ENCODE results near the gene IGFBP6. TPM values are rescaled to one million over a fixed set of nuclear protein-coding genes. Genes with fewer than 3 reads are reported as not detected.

IGFBP6 gene
- polyA plus RNA-seq, 1 donor from 2014 or later, result not detected

DNA sequence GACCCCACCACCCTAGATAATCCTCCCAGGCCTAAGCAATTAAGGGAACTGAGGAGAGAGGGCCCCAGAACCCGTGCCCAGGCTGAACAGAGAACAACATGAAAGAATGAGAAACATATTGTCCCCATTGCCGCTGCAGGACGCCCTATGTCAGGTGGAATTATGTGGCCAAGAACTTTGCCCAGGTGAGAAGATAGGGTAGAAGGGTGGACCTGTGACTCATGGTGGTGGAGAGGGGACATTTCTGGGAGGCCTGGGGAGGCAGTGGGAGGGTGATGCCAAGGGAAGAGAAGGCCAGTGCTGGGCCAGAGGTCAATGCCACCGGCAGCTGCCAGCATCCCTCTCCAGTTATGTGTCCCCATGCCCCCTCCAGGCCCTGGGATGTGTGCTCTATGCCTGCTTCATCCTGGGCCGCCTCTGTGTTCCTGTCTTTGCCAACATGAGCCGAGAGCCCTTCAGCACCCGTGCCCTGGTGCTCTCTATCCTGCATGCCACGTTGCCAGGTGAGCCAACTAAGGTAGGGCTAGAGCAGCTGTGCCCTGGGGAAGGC, 21.4 kb downstream of the IGFBP6 start:
- no peaks in the 10 kb centered on the region for H4K20me1 ChIP-seq (ENCODE audit: insufficient read depth)
- no peaks in the 10 kb centered on the region for H3K36me3 ChIP-seq (ENCODE audit: insufficient read depth, low read length)
- no peak overlapping the region for H3K27ac ChIP-seq (ENCODE audit: low read length)

DNA sequence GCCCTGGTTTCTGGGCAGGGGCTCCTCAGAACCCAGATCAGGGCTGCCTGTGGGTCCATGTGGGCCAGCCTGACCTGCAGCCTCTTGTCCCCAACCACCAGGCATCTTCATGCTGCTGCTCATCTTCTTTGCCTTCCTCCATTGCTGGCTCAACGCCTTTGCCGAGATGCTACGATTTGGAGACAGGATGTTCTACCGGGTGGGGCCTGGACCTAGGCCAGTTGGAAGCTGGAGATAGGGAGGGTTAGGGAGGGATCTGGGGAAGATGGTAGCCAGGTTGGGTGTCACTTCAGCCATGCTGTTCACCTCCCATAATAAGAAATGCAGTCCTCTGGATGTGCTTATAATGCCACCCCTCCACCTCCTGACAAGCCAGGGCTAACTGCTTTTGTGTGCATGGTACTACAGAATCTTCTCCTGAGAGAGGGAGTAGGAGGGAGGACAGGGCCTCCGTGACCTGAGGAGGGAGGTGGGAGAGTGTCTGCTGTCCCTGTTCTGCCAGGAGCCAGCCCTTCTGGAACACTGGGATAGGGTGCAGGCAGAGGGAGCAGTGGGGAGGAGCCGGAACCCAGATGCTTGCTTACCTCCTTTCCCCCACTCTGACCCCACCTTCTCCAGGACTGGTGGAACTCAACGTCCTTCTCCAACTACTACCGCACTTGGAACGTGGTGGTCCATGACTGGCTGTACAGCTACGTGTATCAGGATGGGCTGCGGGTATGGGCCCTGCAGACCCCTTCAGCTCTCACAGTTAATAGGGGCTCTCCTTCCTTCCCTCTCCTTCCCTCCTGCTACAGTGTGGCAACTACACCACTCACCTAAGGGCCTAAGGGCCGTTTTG, 23.4 kb downstream of the IGFBP6 start:
- Histone ChIP-seq H3K9ac (ENCODE audit: low read length) (no peak overlapping the region), H4K20me1 (ENCODE audit: insufficient read depth) (no peaks in the 10 kb centered on the region), H3K79me2 (replicated peaks; ENCODE audit: insufficient read depth, low read length) (no peaks in the 10 kb centered on the region), H3K36me3 (ENCODE audit: insufficient read depth, low read length) (no peaks in the 10 kb centered on the region), H3K27ac (ENCODE audit: low read length) (no peak overlapping the region), H3K4me3 (ENCODE audit: low read length) (no peak overlapping the region), H3K9me2 (ENCODE audit: insufficient read depth, low read length) (no peaks in the 10 kb centered on the region), H3K4me2 (ENCODE audit: low read length) (no peak overlapping the region), H3K9me3 (ENCODE audit: low read length) (no peaks in the 10 kb centered on the region), H3F3A (ENCODE audit: insufficient read depth, low read length, poor library complexity, severe bottlenecking) (no peaks in the 10 kb centered on the region), H3K27me3 (ENCODE audit: insufficient read depth, low read depth, low read length) (no peaks in the 10 kb centered on the region), H2AFZ (ENCODE audit: low read depth, low read length) (no peak overlapping the region)
- TF ChIP-seq, protein P1, sequence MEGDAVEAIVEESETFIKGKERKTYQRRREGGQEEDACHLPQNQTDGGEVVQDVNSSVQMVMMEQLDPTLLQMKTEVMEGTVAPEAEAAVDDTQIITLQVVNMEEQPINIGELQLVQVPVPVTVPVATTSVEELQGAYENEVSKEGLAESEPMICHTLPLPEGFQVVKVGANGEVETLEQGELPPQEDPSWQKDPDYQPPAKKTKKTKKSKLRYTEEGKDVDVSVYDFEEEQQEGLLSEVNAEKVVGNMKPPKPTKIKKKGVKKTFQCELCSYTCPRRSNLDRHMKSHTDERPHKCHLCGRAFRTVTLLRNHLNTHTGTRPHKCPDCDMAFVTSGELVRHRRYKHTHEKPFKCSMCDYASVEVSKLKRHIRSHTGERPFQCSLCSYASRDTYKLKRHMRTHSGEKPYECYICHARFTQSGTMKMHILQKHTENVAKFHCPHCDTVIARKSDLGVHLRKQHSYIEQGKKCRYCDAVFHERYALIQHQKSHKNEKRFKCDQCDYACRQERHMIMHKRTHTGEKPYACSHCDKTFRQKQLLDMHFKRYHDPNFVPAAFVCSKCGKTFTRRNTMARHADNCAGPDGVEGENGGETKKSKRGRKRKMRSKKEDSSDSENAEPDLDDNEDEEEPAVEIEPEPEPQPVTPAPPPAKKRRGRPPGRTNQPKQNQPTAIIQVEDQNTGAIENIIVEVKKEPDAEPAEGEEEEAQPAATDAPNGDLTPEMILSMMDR (IDR thresholded peaks at IDR 0.05; ENCODE audit: poor library complexity, severe bottlenecking), result no peak
- TF ChIP-seq POLR2AphosphoS5 (IDR thresholded peaks at IDR 0.05), result no peak
- TF ChIP-seq, protein P2, sequence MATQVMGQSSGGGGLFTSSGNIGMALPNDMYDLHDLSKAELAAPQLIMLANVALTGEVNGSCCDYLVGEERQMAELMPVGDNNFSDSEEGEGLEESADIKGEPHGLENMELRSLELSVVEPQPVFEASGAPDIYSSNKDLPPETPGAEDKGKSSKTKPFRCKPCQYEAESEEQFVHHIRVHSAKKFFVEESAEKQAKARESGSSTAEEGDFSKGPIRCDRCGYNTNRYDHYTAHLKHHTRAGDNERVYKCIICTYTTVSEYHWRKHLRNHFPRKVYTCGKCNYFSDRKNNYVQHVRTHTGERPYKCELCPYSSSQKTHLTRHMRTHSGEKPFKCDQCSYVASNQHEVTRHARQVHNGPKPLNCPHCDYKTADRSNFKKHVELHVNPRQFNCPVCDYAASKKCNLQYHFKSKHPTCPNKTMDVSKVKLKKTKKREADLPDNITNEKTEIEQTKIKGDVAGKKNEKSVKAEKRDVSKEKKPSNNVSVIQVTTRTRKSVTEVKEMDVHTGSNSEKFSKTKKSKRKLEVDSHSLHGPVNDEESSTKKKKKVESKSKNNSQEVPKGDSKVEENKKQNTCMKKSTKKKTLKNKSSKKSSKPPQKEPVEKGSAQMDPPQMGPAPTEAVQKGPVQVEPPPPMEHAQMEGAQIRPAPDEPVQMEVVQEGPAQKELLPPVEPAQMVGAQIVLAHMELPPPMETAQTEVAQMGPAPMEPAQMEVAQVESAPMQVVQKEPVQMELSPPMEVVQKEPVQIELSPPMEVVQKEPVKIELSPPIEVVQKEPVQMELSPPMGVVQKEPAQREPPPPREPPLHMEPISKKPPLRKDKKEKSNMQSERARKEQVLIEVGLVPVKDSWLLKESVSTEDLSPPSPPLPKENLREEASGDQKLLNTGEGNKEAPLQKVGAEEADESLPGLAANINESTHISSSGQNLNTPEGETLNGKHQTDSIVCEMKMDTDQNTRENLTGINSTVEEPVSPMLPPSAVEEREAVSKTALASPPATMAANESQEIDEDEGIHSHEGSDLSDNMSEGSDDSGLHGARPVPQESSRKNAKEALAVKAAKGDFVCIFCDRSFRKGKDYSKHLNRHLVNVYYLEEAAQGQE (IDR thresholded peaks at IDR 0.05; ENCODE audit: borderline replicate concordance), result no peak
- no peak for TF ChIP-seq TAF1 (IDR thresholded peaks at IDR 0.05; ENCODE audit: low read depth)
- no peak for TF ChIP-seq MXI1 (conservative IDR thresholded peaks at IDR 0.05; ENCODE audit: poor library complexity, severe bottlenecking)
- TF ChIP-seq EZH2 (IDR thresholded peaks at IDR 0.05; ENCODE audit: borderline replicate concordance, insufficient read depth, low read length, poor library complexity, severe bottlenecking), result no peak
- TF ChIP-seq SMC3 (conservative IDR thresholded peaks at IDR 0.05; ENCODE audit: poor library complexity), result no peak
- TF ChIP-seq EP300 (conservative IDR thresholded peaks at IDR 0.05; ENCODE audit: poor library complexity, severe bottlenecking), result no peak

More for the DNA sequence above, 21.4 kb downstream of the IGFBP6 start:
- H3K27me3 ChIP-seq (ENCODE audit: insufficient read depth, low read depth, low read length), result no peaks in the 10 kb centered on the region
- TF ChIP-seq EP300 (conservative IDR thresholded peaks at IDR 0.05; ENCODE audit: poor library complexity, severe bottlenecking), result no peak
- TF ChIP-seq TAF1 (IDR thresholded peaks at IDR 0.05; ENCODE audit: low read depth), result no peak
- TF ChIP-seq RAD21 (conservative IDR thresholded peaks at IDR 0.05), result no peak
- TF ChIP-seq EZH2 (IDR thresholded peaks at IDR 0.05; ENCODE audit: borderline replicate concordance, insufficient read depth, low read length, poor library complexity, severe bottlenecking), result no peak
- TF ChIP-seq SMC3 (conservative IDR thresholded peaks at IDR 0.05; ENCODE audit: poor library complexity), result no peak
- TF ChIP-seq, protein P1 (IDR thresholded peaks at IDR 0.05; ENCODE audit: poor library complexity, severe bottlenecking), result no peak
- no peak for TF ChIP-seq MXI1 (conservative IDR thresholded peaks at IDR 0.05; ENCODE audit: poor library complexity, severe bottlenecking)
- TF ChIP-seq POLR2AphosphoS5 (IDR thresholded peaks at IDR 0.05), result no peak
- TF ChIP-seq, protein P2 (IDR thresholded peaks at IDR 0.05; ENCODE audit: borderline replicate concordance), result no peak
- no peaks in the 10 kb centered on the region for H3K9me2 ChIP-seq (ENCODE audit: insufficient read depth, low read length)
- no peak overlapping the region for H3K4me2 ChIP-seq (ENCODE audit: low read length)
- H2AFZ ChIP-seq (ENCODE audit: low read depth, low read length), result no peak overlapping the region
- no peak overlapping the region for H3K9ac ChIP-seq (ENCODE audit: low read length)
- H3K79me2 ChIP-seq (replicated peaks; ENCODE audit: insufficient read depth, low read length), result no peaks in the 10 kb centered on the region
- H3K4me3 ChIP-seq (ENCODE audit: low read length), result no peak overlapping the region
- H3K9me3 ChIP-seq (ENCODE audit: low read length), result no peaks in the 10 kb centered on the region
- H3F3A ChIP-seq (ENCODE audit: insufficient read depth, low read length, poor library complexity, severe bottlenecking), result no peaks in the 10 kb centered on the region

Measured in neural cell (in vitro differentiated cells).